Stomach smooth muscle (tissue), 2 donors: ENCODE measurements around the gene ARHGAP15.

Source experiments
- H3K27ac ChIP-seq: one replicate; pipeline ENCODE4 v1.7.0; 2013; ENCODE audit warnings: mild to moderate bottlenecking, low read length, inconsistent platforms
- H3K27me3 ChIP-seq, 2 donors: one replicate each; pipeline ENCODE4 v1.7.0; 2013; ENCODE audit warnings: low read length in 2 of 2; ENCODE audit not compliant: insufficient read depth in 2 of 2, control insufficient read depth in 1 of 2
- H3K36me3 ChIP-seq, 2 donors: one replicate each; pipeline ENCODE4 v1.7.0; 2013; ENCODE audit warnings: low read length in 2 of 2; ENCODE audit not compliant: control insufficient read depth in 2 of 2, insufficient read depth in 2 of 2
- H3K4me1 ChIP-seq: one replicate; pipeline ENCODE4 v1.7.0; 2013; ENCODE audit warnings: low read length; ENCODE audit not compliant: control insufficient read depth, insufficient read depth
- H3K4me3 ChIP-seq, 2 donors: one replicate each; pipeline ENCODE4 v1.7.0; 2013; ENCODE audit warnings: low read length in 2 of 2
- H3K9ac ChIP-seq, 2 donors: one replicate each; pipeline ENCODE4 v1.7.0; 2013; ENCODE audit warnings: low read length in 2 of 2, mild to moderate bottlenecking in 1 of 2
- H3K9me3 ChIP-seq, 2 donors: one replicate each; pipeline ENCODE4 v1.7.0; 2013; ENCODE audit warnings: low read length in 2 of 2; ENCODE audit not compliant: control insufficient read depth in 2 of 2
- donor health status: healthy.
- donor health status: Pancreatic carcinoma.

ARHGAP15 gene

GRCh38 chr2:143645921-143646645 is 516.9 kb downstream of the ARHGAP15 start:
- Histone ChIP-seq H3K27ac (no peak overlapping the region), H3K9ac (no peak overlapping the region), H3K27me3 (no peaks in the 10 kb centered on the region), H3K9me3 (no peaks in the 10 kb centered on the region), H3K36me3 (no peaks in the 10 kb centered on the region), H3K4me1 (no peaks in the 10 kb centered on the region), H3K4me3 (no peak overlapping the region)

DNA sequence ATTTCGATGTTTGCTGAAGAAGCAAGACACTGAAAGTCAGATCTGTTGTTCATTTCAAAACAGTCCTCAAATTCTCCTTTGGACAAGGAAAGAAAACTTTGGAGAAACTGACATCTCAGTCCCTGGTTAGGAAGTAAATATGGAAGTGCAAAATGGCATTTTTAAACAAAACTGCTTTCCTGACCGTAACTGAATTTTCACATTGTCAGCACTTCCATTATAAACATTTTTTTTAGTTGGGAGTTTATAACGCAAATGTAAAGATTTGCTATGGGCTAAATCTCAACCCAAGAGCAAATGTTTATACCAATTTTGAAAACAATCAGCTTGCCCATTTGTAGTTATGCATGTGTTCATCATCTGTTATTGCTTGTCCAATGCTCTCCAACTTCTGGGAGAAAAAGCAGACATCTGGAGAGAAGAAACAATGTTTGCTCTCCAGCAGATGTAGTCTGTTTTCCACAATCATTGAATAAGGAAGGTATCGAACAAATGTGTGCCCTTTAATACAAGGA is 520.1 kb downstream of the ARHGAP15 start:
- H3K27ac ChIP-seq, result no peak overlapping the region
- peaks cover 0 to 2% of the 10 kb centered on the region in 2 donors for H3K9me3 ChIP-seq
- no peaks in the 10 kb centered on the region for H3K4me1 ChIP-seq
- H3K9ac ChIP-seq, result no peak overlapping the region
- no peak overlapping the region for H3K4me3 ChIP-seq
- no peaks in the 10 kb centered on the region for H3K27me3 ChIP-seq
- H3K36me3 ChIP-seq, result no peaks in the 10 kb centered on the region

GRCh38 chr2:143652692-143653091 is 523.5 kb downstream of the ARHGAP15 start:
- no peak overlapping the region for H3K9ac ChIP-seq
- no peaks in the 10 kb centered on the region for H3K4me1 ChIP-seq
- no peaks in the 10 kb centered on the region for H3K27me3 ChIP-seq
- H3K27ac ChIP-seq, result no peak overlapping the region
- no peak overlapping the region for H3K4me3 ChIP-seq
- H3K9me3 ChIP-seq, result peaks cover 0 to 2% of the 10 kb centered on the region in 2 donors
- no peaks in the 10 kb centered on the region for H3K36me3 ChIP-seq

- Histone ChIP-seq H3K36me3 (no peaks in the 10 kb centered on the region), H3K4me3 (no peak overlapping the region), H3K9me3 (no peaks in the 10 kb centered on the region), H3K9ac (no peak overlapping the region), H3K4me1 (no peaks in the 10 kb centered on the region), H3K27me3 (no peaks in the 10 kb centered on the region), H3K27ac (no peak overlapping the region)
Measured at GRCh38 chr2:143668234-143668633, 539.0 kb downstream of the ARHGAP15 start.

GRCh38 chr2:143674051-143674450 is 544.8 kb downstream of the ARHGAP15 start:
- no peaks in the 10 kb centered on the region for H3K27me3 ChIP-seq
- no peak overlapping the region for H3K4me3 ChIP-seq
- H3K4me1 ChIP-seq, result no peaks in the 10 kb centered on the region
- no peak overlapping the region for H3K9ac ChIP-seq
- no peaks in the 10 kb centered on the region for H3K36me3 ChIP-seq
- H3K27ac ChIP-seq, result no peak overlapping the region
- H3K9me3 ChIP-seq, result no peaks in the 10 kb centered on the region

DNA sequence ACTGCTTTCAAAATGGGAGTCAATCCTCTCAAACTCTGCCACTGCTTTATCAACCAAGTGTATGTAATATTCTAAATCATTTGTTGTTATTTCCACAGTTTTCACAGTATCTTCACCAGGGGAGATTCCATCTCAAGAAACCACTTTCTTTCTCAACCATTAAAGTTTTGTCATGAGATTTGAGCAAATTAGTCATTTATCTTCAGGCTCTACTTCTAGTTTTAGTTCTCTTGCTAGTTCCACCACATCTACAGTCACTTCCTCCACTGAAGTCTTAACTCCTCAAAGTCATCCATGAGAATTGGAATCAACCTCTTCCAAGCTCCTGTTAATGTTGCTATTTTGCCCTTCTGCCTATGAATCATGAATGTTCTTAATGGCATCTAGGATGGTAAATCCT is 545.8 kb downstream of the ARHGAP15 start:
- H3K27me3 ChIP-seq, result no peaks in the 10 kb centered on the region
- H3K4me3 ChIP-seq, result no peak overlapping the region
- H3K9me3 ChIP-seq, result no peaks in the 10 kb centered on the region
- H3K36me3 ChIP-seq, result no peaks in the 10 kb centered on the region
- no peaks in the 10 kb centered on the region for H3K4me1 ChIP-seq
- H3K9ac ChIP-seq, result no peak overlapping the region
- H3K27ac ChIP-seq, result no peak overlapping the region

DNA sequence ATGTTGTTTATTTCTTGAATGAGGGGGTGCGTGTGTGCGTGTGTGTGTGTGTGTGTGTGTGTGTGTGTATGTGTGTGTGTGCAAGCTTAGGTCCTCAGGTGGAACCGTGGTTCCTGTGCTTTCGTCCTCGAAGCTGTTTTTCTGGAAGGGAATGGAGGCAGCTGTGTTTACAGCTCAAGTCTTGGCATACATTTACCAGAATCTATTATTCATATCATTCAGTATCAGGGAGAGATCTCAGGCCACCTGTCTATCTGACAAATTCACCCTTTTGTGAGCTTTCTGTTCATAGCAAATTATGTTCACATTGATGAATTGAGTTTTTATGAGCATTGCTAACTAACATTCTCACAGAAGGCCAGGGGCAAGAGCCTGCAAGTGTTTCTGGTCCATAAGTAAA is 550.4 kb downstream of the ARHGAP15 start:
- Histone ChIP-seq H3K27ac (no peak overlapping the region), H3K36me3 (no peaks in the 10 kb centered on the region), H3K27me3 (no peaks in the 10 kb centered on the region), H3K9me3 (no peaks in the 10 kb centered on the region), H3K4me1 (no peaks in the 10 kb centered on the region), H3K9ac (no peak overlapping the region), H3K4me3 (no peak overlapping the region)

DNA sequence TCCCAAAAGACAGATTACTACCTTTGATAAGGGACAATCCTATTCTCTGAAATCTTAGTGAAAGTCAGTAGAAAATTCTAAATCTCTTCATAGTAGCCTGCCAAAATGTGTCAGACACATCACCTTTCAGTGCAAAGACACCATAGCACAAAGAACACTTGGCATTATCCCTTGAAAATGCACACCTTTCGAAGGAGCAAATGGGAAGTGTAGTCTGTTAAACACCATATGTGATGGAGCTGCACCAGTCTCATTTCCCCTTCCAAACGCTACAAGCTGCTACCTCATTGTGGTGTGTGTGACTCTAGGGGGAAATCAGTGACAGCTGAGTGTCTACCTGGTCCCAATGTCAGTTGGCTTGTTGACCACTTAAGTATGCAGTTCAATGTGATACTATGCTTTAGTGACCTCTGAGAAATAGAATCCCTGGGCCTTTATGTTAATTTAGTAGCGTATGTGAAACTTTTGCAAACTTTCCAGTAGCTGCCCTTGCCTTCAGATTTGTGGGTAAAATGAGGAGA is 551.7 kb downstream of the ARHGAP15 start:
- no peak overlapping the region for H3K4me3 ChIP-seq
- H3K36me3 ChIP-seq, result no peaks in the 10 kb centered on the region
- no peaks in the 10 kb centered on the region for H3K9me3 ChIP-seq
- no peaks in the 10 kb centered on the region for H3K4me1 ChIP-seq
- no peak overlapping the region for H3K27ac ChIP-seq
- no peaks in the 10 kb centered on the region for H3K27me3 ChIP-seq
- H3K9ac ChIP-seq, result no peak overlapping the region

DNA sequence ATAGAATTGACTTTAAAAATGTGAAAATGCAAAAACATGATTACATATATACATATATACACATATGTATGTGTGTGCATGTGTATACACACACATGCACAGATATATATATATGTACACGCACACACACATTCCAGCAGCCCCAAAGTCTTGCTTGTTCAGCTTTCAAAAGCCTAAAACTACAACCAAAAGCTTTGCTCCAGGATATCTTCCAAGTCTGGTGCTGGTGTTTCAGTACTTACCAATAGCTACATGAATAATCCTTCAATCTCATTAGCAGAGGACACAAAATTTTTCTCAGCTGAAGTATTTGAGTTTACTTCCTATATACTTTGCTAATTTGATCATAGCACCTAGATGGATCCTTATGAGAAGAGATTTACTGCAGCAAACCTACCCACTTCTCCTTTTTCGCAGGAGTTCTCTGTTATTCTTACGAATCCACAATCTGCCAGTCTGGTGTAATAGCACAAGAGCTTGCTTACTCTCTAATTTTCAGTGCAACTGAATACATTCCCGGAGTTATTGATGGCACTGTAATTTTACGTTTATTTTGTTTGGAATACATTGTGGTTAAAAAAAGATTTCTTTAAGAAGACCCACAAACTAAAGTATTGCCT is 553.3 kb downstream of the ARHGAP15 start:
- Histone ChIP-seq H3K4me1 (no peaks in the 10 kb centered on the region), H3K9ac (no peak overlapping the region), H3K9me3 (no peaks in the 10 kb centered on the region), H3K4me3 (no peak overlapping the region), H3K36me3 (no peaks in the 10 kb centered on the region), H3K27me3 (no peaks in the 10 kb centered on the region), H3K27ac (no peak overlapping the region)

GRCh38 chr2:143683977-143684376 is 554.8 kb downstream of the ARHGAP15 start:
- Histone ChIP-seq H3K27ac (no peak overlapping the region), H3K4me3 (no peak overlapping the region), H3K27me3 (no peaks in the 10 kb centered on the region), H3K9me3 (no peaks in the 10 kb centered on the region), H3K9ac (no peak overlapping the region), H3K4me1 (no peaks in the 10 kb centered on the region), H3K36me3 (no peaks in the 10 kb centered on the region)
